HG03280 (cell line): ENCODE results near the gene AP2B1.
"Not testable (repeated sequence)": the region's sequence is repeated elsewhere in the genome, so short reads cannot be mapped to it uniquely, and the experiment has no call there.

Experiments used
- ATAC-seq: cut with Tn5 transposase; IDR thresholded peaks from one replicate; pipeline ENCODE4 v1.9.1; 2021; ENCODE audit warnings: mild to moderate bottlenecking, moderate library complexity; ENCODE audit not compliant: unreplicated experiment

AP2B1 gene

GRCh38 chr17:35744830-35745229, 157.7 kb downstream of the AP2B1 start:
- no peak for ATAC-seq

DNA sequence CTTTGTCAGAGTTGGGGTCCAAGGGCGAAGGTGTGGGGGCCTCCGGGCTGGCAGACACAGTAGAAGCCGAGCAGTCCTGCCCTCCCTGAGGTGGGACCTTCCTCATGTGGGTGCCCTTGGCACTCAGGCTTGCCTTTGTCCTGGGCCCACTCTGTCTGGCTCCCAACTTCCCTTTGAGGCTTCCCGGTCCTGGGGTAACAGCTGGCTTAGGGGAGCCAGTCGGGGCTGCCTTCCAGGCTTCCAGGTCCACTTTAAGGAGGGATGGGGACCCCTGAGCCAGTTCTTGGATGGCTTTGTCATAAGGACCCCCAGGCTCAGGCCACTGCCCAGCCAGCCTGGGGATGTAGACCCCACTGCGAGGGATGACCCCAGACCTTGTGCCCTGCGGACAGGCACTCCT, 158.1 kb downstream of the AP2B1 start:
- ATAC-seq = no peak

DNA sequence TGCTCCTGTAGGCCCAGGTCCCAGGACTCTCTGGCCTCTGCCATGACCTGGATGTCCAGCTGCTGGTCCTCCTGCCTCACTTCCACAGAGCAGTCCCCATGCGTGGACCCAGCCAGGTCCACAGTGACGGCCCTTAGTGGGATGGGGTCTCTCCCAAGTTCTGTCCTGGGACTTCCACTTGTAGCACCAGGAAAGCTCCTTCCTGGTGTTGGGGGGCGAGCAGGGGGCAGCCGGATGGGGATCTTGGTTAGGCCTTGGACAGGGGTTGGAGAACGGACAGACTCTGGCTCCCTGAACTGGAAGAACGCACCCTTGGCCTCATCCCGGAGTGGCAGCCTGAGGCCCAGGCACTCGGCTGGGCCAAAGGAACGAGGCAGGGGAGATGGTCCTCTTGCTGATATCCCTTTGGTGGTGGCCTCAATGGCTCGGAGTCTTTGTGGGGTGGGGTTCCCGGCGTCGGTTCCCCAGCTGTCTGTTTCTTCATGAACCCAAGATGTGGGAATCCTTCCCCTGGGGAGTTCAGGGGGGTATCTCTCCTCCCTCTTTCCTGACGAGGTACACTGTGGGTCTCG, 158.7 kb downstream of the AP2B1 start:
- ATAC-seq = no peak

- no peak for ATAC-seq
Observed at GRCh38 chr17:35747540-35748017, 160.5 kb downstream of the AP2B1 start.

DNA sequence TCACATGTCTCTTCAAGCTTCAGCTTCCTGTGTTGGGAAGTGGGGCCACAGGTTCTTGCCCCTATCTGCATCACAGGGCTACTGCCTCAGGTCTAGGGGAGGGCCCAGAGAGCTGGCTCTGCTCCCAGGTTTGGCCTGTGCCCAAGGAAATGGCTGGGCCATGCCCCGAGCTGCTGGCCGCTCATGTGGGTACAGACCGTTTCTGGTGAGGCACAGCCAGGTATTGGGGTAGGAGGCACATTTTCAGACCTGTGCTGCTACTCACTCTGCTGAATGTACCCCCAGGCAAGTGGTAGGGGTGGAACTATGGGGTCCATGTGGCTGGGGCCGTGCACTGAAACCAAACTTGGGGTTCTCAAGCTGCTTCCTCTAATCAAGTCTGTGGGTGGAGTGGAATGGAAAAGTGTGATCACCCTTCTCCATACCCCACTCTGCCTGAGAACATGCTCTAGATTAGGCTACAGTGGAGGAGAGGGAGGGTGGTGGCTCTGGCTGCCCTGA, 161.3 kb downstream of the AP2B1 start:
- no peak for ATAC-seq

GRCh38 chr17:35748979-35749378, 161.9 kb downstream of the AP2B1 start:
- no peak for ATAC-seq

DNA sequence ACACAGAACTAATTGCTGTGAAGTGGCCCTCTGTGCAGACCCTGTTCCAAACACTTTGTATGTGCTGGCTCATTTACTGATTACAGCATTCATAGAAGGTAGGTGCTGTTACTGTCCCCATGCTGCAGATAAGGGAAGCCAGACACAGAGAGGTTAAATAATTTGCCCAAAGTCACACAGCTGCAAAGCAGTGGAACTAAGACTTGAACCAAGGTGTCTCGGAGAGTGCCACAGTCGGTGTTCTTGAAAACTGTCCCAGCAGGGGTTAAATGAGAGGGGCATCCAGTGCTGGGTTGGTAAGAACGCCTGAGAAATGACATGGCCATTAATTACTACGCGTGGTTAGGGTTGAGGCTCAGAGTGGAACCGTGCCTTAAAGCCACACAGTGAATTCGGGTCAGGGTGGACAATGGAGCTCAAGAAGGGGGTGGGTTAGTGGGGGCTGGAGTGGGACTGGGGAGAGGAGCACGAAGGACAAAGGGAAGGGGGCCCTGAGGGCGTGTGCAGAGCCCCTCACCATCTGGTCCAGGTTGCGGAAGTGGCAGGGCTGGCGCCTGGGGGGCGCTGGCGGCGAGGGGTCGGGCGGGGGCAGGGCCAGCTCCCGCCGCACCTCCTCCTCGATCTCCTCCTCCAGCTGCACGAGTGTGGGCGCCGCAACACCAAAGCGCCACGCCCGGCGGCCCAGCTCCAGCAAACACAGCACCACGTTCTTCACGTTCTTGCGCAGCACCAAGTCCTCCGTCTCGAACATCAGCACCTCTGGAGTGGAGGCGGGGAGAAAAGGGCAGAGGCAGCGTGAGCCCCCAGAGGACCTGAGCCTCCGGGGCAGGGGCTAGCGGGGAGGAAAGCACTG, 162.7 kb downstream of the AP2B1 start:
- ATAC-seq = no peak

- no peak for ATAC-seq
Observed at GRCh38 chr17:35750526-35751395, 163.6 kb downstream of the AP2B1 start.

- ATAC-seq = not testable (repeated sequence)
Observed at GRCh38 chr17:35751541-35751940, 164.4 kb downstream of the AP2B1 start.

GRCh38 chr17:35752471-35752870, 165.3 kb downstream of the AP2B1 start:
- ATAC-seq = no peak

GRCh38 chr17:35752945-35753764, 166.0 kb downstream of the AP2B1 start, which contains the start of gene GAS2L2:
TSS of gene GAS2L2 (minus strand) at chr17:35753239. CDS start at chr17:35752850, 389 bp downstream.
- no peak for ATAC-seq

DNA sequence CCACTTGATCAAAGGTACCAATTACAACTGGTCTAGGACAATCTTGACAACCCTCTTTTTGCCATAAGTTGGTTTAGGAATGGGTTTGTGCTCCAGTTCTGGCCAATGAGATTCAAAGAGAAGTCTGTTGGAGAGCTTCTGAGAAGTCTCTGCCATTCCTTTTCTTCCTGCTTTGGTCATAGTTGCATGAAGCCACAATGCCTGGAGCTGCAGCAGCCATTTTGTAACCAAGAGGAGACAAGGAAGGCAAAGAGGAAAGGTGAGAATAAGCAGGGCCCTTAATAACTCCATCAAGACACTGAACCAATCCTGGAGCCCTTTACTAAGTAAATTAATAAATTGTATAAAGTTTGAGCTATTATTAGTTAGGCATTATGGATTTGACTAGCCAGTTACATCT, 170.1 kb downstream of the AP2B1 start:
- no peak for ATAC-seq

GRCh38 chr17:35760587-35760986, 173.5 kb downstream of the AP2B1 start, which contains the start of gene C17orf50:
TSS of gene C17orf50 (plus strand) at chr17:35760887. CDS start at chr17:35760942, 55 bp downstream.
- ATAC-seq = no peak

DNA sequence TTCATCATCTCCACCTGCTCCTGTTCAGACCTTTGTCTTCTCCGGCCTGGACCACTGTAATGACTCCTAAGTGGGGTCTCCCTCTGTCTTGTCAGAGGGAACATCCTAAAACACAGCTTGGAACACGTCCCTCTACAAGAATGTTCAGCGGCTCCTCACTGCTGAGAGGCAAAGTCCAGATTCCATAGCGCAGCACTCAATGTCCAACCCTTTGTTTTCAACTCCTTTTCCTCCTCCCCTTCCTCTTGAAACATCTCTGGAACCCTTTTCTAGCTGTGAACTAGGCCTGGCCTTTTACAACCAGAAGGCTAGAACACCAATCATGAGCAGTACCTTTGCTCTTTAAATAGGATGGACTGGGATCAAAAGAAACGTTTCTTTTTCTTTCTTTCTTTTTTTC, 174.5 kb downstream of the AP2B1 start:
- ATAC-seq = no peak

GRCh38 chr17:35763767-35764122, 176.6 kb downstream of the AP2B1 start:
- no peak for ATAC-seq

DNA sequence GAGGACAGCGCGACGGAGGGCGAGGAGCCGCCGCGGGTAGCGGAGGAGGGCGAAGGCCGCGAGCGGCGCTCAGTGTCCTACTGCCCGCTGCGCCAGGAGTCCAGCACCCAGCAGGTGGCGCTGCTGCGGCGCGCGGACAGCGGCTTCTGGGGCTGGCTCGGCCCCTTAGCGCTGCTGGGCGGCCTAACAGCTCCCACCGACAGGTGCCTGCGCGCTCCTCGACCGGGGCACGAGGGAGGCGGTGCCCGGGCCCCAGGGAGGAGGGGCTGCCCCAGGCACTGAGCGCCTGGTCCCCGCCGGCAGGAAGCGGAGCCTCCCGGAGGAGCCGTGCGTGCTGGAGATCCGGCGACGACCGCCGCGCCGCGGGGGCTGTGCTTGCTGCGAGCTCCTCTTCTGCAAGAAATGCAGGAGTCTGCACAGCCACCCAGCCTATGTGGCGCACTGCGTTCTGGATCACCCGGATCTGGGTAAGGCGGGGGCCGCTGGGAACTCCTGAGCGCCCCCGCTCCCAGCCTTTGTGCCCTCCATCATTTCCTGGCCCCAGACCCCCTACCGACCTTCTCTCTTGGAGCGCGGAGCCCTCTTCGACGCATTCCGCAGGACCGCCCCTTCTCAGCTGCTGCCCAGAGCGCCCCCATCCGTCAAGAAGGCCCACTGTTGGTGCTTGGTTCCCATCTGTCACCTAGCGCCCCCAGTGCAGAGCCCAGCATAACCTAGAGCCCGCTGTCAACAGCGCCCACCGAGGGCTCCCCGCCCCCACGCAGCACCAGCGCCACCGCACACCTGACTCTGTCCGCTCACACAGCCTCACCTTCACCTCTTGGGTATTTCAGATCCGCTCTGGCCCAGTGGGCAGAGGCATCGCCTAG, 177.2 kb downstream of the AP2B1 start:
- ATAC-seq = peak; percentile 87

DNA sequence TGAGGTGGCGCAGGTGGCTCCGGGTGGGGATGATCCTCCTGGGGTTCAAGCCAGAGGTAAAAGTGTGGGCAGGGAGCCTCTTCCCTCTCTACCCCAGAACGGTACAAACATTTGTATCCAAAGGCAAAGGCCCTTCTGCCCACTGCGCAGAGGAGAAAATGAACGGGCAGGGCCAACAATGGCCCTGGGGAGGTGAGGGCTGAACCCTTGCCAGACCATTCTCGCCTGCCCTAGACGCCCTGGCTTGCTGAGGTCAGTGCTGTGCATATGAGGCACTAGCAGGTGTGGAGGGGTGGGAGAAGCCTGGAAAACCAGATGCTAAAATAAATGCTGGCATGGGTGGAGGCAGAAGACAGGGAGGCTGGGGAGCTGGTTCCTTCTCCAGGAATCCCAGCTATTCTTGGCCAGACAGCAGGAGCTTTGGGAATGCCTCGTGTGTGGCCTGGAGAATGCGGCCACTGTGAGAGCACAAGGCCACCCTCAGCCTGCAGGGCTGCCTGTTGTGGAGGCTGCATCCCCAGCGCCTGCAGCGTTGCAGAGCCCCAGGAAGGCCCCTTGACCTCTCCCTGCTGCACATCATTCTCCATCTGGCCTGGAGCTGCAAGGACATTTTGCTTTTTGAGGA, 178.1 kb downstream of the AP2B1 start:
- ATAC-seq = no peak

DNA sequence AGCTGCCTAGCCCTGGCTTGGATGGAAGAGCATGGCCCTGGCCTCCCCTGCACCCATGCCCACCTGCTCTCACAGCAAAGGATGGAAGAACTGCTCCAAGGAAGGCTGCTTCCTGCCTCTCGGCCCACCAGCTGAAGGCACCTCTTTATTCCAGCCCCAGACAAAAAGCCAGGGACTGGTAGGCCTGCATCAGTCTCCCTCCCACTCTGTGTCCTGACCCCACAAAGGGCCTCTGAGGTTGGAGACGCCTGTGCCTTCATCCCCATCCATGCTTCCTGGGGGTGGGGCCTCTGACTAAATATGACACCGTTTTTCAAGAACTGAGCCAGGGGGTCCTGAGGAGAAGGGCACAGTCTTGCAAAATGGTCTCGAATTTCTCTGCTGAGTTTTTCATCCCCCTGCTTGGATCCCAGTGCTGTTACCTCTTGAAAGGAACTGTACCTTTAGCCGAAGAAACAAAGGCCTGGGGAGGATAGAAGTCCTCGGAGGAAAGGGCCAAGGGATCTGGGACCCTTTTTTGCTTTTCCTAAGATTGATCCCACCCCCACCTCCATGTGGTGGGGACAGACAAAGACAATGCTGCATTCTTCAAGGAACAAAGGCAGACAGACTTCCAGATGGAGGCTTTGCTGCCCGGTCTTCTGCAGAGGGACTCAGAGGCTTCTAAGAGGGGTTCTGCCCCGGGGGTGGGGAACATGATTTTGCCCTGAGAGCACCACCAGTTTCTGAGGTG, 178.8 kb downstream of the AP2B1 start:
- ATAC-seq = no peak
